Upper lobe of left lung (tissue), 4 donors: ENCODE results near the gene AGPAT4.

ENCODE experiments used
- CTCF ChIP-seq, 6 experiments: fragments of 450-650 bp in 4 of 6; fragments of 200-600 bp in 2 of 6; sonication (generic) in 2 of 6; IDR thresholded peaks; one replicate each; pipeline ENCODE4 v1.5.1; 2016 to 2019; ENCODE audit warnings: antibody characterized with exemption in 6 of 6
- EP300 ChIP-seq, 4 donors: sonication (generic); formaldehyde crosslinking; IDR thresholded peaks; one replicate each; pipeline ENCODE4 v1.5.1; 2017; ENCODE audit warnings: antibody characterized with exemption in 4 of 4, control low read depth in 2 of 4
- POLR2AphosphoS5 ChIP-seq, 2 donors: sonication (generic); formaldehyde crosslinking; IDR thresholded peaks; one replicate each; pipeline ENCODE4 v1.5.1; 2017; ENCODE audit warnings: antibody characterized with exemption in 2 of 2

DNA sequence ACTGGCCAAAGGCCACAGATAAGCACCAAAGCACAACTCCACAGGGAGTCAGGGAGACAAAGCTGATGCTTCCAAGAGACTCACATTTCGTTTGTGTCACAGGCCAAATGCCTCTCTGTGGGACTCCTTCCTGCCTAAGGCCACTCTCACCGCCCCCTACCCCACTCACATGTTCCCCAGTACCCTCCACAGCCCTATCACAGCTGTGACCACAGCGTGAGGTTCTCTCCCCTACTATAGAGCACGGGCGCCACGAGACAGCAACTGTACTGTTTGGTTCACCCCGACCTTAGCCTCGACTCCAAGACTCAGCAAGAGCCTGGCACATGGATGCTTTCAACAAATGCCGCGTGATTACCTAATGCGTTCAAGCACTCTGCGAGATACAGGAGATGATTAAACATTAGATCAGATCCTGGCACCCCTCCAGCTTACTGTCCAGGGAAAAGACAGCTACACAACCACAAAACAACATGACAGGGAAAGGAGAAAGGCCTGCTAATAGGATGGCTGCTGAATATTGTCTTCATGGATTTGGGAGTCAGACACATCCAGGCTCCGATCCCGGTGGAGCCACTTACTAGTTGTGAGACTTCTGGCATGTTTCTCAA lies 105.5 kb downstream of the AGPAT4 start:
- no peak for TF ChIP-seq CTCF (IDR thresholded peaks at IDR 0.05)
- TF ChIP-seq POLR2AphosphoS5 (IDR thresholded peaks at IDR 0.05) = no peak
- TF ChIP-seq EP300 (IDR thresholded peaks at IDR 0.05) = no peak
